Measurements from ENCODE around the gene OSBPL2.

DNA sequence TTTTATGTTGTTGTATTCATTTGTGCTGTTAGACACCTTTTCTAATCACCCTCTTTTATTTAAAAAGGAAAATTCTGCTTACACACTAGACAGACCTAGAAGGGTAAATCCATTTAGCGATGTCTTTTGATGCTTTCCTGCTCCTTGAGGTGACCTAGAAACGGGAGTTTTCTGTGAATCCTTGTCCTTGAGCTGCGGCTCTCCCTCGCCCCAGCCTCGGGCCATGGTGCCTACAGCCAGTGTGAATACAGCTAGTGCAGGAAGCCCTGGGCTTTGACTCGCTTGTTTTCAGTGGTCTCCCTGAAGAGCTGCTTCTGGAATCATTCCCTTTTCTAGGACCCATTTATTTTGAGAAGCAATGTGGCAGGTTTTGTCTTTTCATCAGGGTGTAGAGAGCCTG, 46.8 kb downstream of the OSBPL2 start:
- TF ChIP-seq, protein P1, sequence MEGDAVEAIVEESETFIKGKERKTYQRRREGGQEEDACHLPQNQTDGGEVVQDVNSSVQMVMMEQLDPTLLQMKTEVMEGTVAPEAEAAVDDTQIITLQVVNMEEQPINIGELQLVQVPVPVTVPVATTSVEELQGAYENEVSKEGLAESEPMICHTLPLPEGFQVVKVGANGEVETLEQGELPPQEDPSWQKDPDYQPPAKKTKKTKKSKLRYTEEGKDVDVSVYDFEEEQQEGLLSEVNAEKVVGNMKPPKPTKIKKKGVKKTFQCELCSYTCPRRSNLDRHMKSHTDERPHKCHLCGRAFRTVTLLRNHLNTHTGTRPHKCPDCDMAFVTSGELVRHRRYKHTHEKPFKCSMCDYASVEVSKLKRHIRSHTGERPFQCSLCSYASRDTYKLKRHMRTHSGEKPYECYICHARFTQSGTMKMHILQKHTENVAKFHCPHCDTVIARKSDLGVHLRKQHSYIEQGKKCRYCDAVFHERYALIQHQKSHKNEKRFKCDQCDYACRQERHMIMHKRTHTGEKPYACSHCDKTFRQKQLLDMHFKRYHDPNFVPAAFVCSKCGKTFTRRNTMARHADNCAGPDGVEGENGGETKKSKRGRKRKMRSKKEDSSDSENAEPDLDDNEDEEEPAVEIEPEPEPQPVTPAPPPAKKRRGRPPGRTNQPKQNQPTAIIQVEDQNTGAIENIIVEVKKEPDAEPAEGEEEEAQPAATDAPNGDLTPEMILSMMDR (IDR thresholded peaks at IDR 0.05) = no peak
- TF ChIP-seq POLR2A (IDR thresholded peaks at IDR 0.05) = no peak
